ENCODE results near the gene THAP12. TPM values are rescaled to one million over a fixed set of nuclear protein-coding genes. Genes with fewer than 3 reads are reported as not detected.
A peak's percentile ranks its signal among the peaks of the same experiment; 100 is the strongest.

The THAP12 gene
- 10 to 100 TPM; 15.6 to 25.4 (median 22.3) TPM for total RNA-seq

- WGBS, 2 donors = 0 to 1% methylated on average over 34 to 45 of the region's 69 CpGs
These were observed at the start of gene THAP12, which contains the start of gene GVQW3 for GRCh38 chr11:76380977-76381719. THAP12 (minus strand) TSS chr11:76381132; CDS start chr11:76380836, 296 bp downstream. GVQW3 (plus strand) TSS chr11:76381323; CDS start chr11:76381829, 506 bp downstream.

GRCh38 chr11:76426660-76427059, 45.7 kb upstream of the THAP12 start:
- no peak overlapping the region for H3K4me3 ChIP-seq (ENCODE audit: low read depth, poor library complexity, severe bottlenecking)
- intact Hi-C loops (cut with DNase I; ENCODE audit: low total_unique reads) = no loop called here
- TF ChIP-seq CTCF (IDR thresholded peaks at IDR 0.05) = no peak
- no peak for DNase-seq (ENCODE audit: low spot score in 2 of 2)

More at GRCh38 chr11:76380977-76381719, at the start of gene THAP12, which contains the start of gene GVQW3:
- H3K4me3 ChIP-seq (ENCODE audit: low read depth, poor library complexity, severe bottlenecking) = peak within 1 kb of the TSS; percentile 95
- peak; percentile 96 to 99 for DNase-seq (ENCODE audit: low spot score in 2 of 2)
- intact Hi-C loops (cut with DNase I; ENCODE audit: low total_unique reads) = loop anchor here (5.0 kb wide), 2 partner anchors 61 to 1866 kb away; no protein-coding TSS in a partner anchor
- no peak for TF ChIP-seq CTCF (IDR thresholded peaks at IDR 0.05)
- TF ChIP-seq POLR2A (IDR thresholded peaks at IDR 0.05) = no peak

GRCh38 chr11:76424891-76425290, 44.0 kb upstream of the THAP12 start:
- WGBS, 2 donors = 90 to 97% methylated on average over 2 of the region's 2 CpGs
- DNase-seq (ENCODE audit: low spot score in 2 of 2) = no peak
- TF ChIP-seq CTCF (IDR thresholded peaks at IDR 0.05) = no peak
- no peak for TF ChIP-seq POLR2A (IDR thresholded peaks at IDR 0.05)
- intact Hi-C loops (cut with DNase I; ENCODE audit: low total_unique reads) = no loop called here
- no peak overlapping the region for H3K4me3 ChIP-seq (ENCODE audit: low read depth, poor library complexity, severe bottlenecking)

- no peak for TF ChIP-seq POLR2A (IDR thresholded peaks at IDR 0.05)
- TF ChIP-seq CTCF (IDR thresholded peaks at IDR 0.05) = no peak
- H3K4me3 ChIP-seq (ENCODE audit: low read depth, poor library complexity, severe bottlenecking) = no peak overlapping the region
- 53 to 72% methylated on average over 3 of the region's 3 CpGs for WGBS, 2 donors
- DNase-seq (ENCODE audit: low spot score in 2 of 2) = no peak
- intact Hi-C loops (cut with DNase I; ENCODE audit: low total_unique reads) = no loop called here
These were observed 43.4 kb upstream of the THAP12 start for GRCh38 chr11:76424379-76424778.

GRCh38 chr11:76419896-76420295, 39.0 kb upstream of the THAP12 start:
- 54 to 68% methylated on average over 3 of the region's 3 CpGs for WGBS, 2 donors
- TF ChIP-seq POLR2A (IDR thresholded peaks at IDR 0.05) = no peak
- TF ChIP-seq CTCF (IDR thresholded peaks at IDR 0.05) = no peak
- intact Hi-C loops (cut with DNase I; ENCODE audit: low total_unique reads) = no loop called here
- H3K4me3 ChIP-seq (ENCODE audit: low read depth, poor library complexity, severe bottlenecking) = no peak overlapping the region
- no peak for DNase-seq (ENCODE audit: low spot score in 2 of 2)

Data from lower leg skin (tissue), 4 donors.